MCF 10A (cell line): ENCODE results near the gene TMEM171. TPM values are rescaled to one million over a fixed set of nuclear protein-coding genes. Genes with fewer than 3 reads are reported as not detected.

Source experiments
- Bru-seq: library from RNA; stranded (reverse); fragments of 400-500 nt; gene quantifications from one replicate; lab custom pipeline; 2021; lab: Mats Ljungman, UMichigan
- BruChase-seq, 2 experiments: library from RNA; stranded (reverse); fragments of 400-500 nt; gene quantifications; one replicate each; lab custom pipeline; 2021; lab: Mats Ljungman, UMichigan
- BruUV-seq: library from RNA; stranded (reverse); fragments of 400-500 nt; replicated peaks from 2 replicates; lab custom pipeline; 2021; lab: Mats Ljungman, UMichigan
- CTCF ChIA-PET: fragments of 300-600 bp; sonication (Branson Sonifier 250); formaldehyde crosslinking; extraction: SDS; loops from one replicate; lab custom pipeline; 2021; ENCODE audit warnings: antibody characterized with exemption, inconsistent platforms; lab: Yijun Ruan, JAX
- POLR2A ChIA-PET: fragments of 300-600, 350-650 bp; sonication (Branson Sonifier 250); formaldehyde crosslinking; extraction: SDS; loops from one replicate; lab custom pipeline; 2020; ENCODE audit warnings: antibody characterized with exemption, inconsistent platforms; lab: Yijun Ruan, JAX
- DNase-seq: peaks from one replicate; pipeline ENCODE4 v3.0.0-alpha.2; 2018; ENCODE audit not compliant: unreplicated experiment
- H3K27ac Mint-ChIP-seq: one replicate; pipeline ENCODE4 v1.8.0; 2022; ENCODE audit warnings: mild to moderate bottlenecking, low read depth, mixed read lengths; ENCODE audit not compliant: unreplicated experiment
- H3K27me3 Mint-ChIP-seq: one replicate; pipeline ENCODE4 v1.8.0; 2022; ENCODE audit warnings: mixed read lengths; ENCODE audit not compliant: insufficient read depth, unreplicated experiment
- H3K36me3 Mint-ChIP-seq: one replicate; pipeline ENCODE4 v1.8.0; 2022; ENCODE audit warnings: mild to moderate bottlenecking, moderate library complexity, mixed read lengths; ENCODE audit not compliant: insufficient read depth, unreplicated experiment
- H3K4me1 Mint-ChIP-seq: one replicate; pipeline ENCODE4 v1.8.0; 2022; ENCODE audit warnings: mixed read lengths; ENCODE audit not compliant: insufficient read depth, unreplicated experiment
- H3K4me3 Mint-ChIP-seq: one replicate; pipeline ENCODE4 v1.8.0; 2022; ENCODE audit warnings: mild to moderate bottlenecking, moderate library complexity, mixed read lengths; ENCODE audit not compliant: unreplicated experiment
- H3K9me3 Mint-ChIP-seq: one replicate; pipeline ENCODE4 v1.8.0; 2022; ENCODE audit warnings: mixed read lengths; ENCODE audit not compliant: unreplicated experiment
- CTCF ChIP-seq: fragments of 200-600 bp; IDR thresholded peaks from one replicate; pipeline ENCODE4 v1.8.0; 2022; ENCODE audit warnings: antibody characterized with exemption, mild to moderate bottlenecking; ENCODE audit not compliant: unreplicated experiment
- intact Hi-C: fragments of 100-400 bp; cut with micrococcal nuclease; formaldehyde crosslinking; loops from 2 replicates; pipeline ENCODE4 v1.14.1; 2022
- long read RNA-seq: library from polyadenylated mRNA; stranded (forward); transcript quantifications from one replicate; pipeline ENCODE4 v2.0.0, GENCODE V29; 2022
- total RNA-seq: library from RNA; stranded (reverse); gene quantifications from 2 replicates; pipeline ENCODE4 v1.2.3, GENCODE V29; 2022

Gene TMEM171
- total RNA-seq (0.42 and 0.75 TPM in 2 replicates), Bru-seq, nascent RNA (percentile 33 among the genes with signal in this experiment), BruChase-seq, experiment 1, labeled RNA remaining after a 6-hour chase (percentile 37 among the genes with signal in this experiment), BruChase-seq, experiment 2, labeled RNA remaining after a 2-hour chase (percentile 49 among the genes with signal in this experiment)
- long read RNA-seq, partial matches to known transcripts = 0 of 2 reads
- long read RNA-seq, other reads (novel, unspliced or antisense) = 0 of 2 reads

- BruUV-seq = no TSS peak
- ChIA-PET CTCF (no interaction called here), POLR2A (interaction anchor here (0.6 to 0.9 kb wide), 2 partner anchors 9 to 679 kb away, joined by 3 to 4 read pairs; no protein-coding TSS in a partner anchor)
- peak within 1 kb of the TSS; percentile 50 for H3K4me3 Mint-ChIP-seq
- H3K36me3 Mint-ChIP-seq = no peaks in the 10 kb centered on the region
- DNase-seq = peak; percentile 66
- H3K27ac Mint-ChIP-seq = no peak within 1 kb of the TSS
- peaks cover 12% of the 10 kb centered on the region for H3K4me1 Mint-ChIP-seq
- H3K9me3 Mint-ChIP-seq = no peaks in the 10 kb centered on the region
- no peak for TF ChIP-seq CTCF
- no peaks in the 10 kb centered on the region for H3K27me3 Mint-ChIP-seq
- intact Hi-C loops = no loop called here
Observed at GRCh38 chr5:73120222-73121118, at the start of gene TMEM171. TSS of gene TMEM171 (plus strand) at chr5:73120575. CDS start at chr5:73123374, 2,799 bp downstream.

- BruUV-seq = no TSS peak
- no peak for DNase-seq
- H3K36me3 Mint-ChIP-seq = peaks cover 27% of the 10 kb centered on the region
- no peaks in the 10 kb centered on the region for H3K9me3 Mint-ChIP-seq
- TF ChIP-seq CTCF = no peak
- H3K4me3 Mint-ChIP-seq = no peak overlapping the region
- intact Hi-C loops = loop anchor here (10.0 kb wide), 1 partner anchor 284 kb away; no protein-coding TSS in a partner anchor
- CTCF ChIA-PET = interaction anchor here (0.6 to 1.2 kb wide), 4 partner anchors 21 to 135 kb away, joined by 3 to 4 read pairs (median 3); no protein-coding TSS in a partner anchor
- H3K27ac Mint-ChIP-seq = no peak overlapping the region
- no peaks in the 10 kb centered on the region for H3K4me1 Mint-ChIP-seq
- POLR2A ChIA-PET = no interaction called here
- H3K27me3 Mint-ChIP-seq = no peaks in the 10 kb centered on the region
Observed at GRCh38 chr5:73081093-73081492, 39.3 kb upstream of the TMEM171 start.

GRCh38 chr5:73088026-73088425, 32.3 kb upstream of the TMEM171 start:
- no peak for DNase-seq
- Mint-ChIP-seq H3K27ac (no peak overlapping the region), H3K4me3 (no peak overlapping the region), H3K36me3 (peaks cover 41% of the 10 kb centered on the region), H3K4me1 (peaks cover 9% of the 10 kb centered on the region), H3K9me3 (no peaks in the 10 kb centered on the region), H3K27me3 (no peaks in the 10 kb centered on the region)
- no peak for TF ChIP-seq CTCF
- no TSS peak for BruUV-seq
- ChIA-PET POLR2A (interaction anchor here (1.1 to 1.4 kb wide), 2 partner anchors 11 to 15 kb away, joined by 3 to 4 read pairs; no protein-coding TSS in a partner anchor), CTCF (interaction anchor here (1.0 to 1.9 kb wide), 3 partner anchors 114 to 366 kb away, joined by 4 to 6 read pairs (median 4); no protein-coding TSS in a partner anchor)
- intact Hi-C loops = loop anchor here (10.0 kb wide), 1 partner anchor 277 kb away; no protein-coding TSS in a partner anchor
